ENCODE data around the gene SATB1. TPM values are rescaled to one million over a fixed set of nuclear protein-coding genes. Genes with fewer than 3 reads are reported as not detected.

Gene SATB1
- total RNA-seq, 1 donor from 2014 or later: 16.5 TPM

- DNase-seq (ENCODE audit: low spot score): no peak
Measured at GRCh38 chr3:18402239-18402799, 22.8 kb downstream of the SATB1 start.

DNA sequence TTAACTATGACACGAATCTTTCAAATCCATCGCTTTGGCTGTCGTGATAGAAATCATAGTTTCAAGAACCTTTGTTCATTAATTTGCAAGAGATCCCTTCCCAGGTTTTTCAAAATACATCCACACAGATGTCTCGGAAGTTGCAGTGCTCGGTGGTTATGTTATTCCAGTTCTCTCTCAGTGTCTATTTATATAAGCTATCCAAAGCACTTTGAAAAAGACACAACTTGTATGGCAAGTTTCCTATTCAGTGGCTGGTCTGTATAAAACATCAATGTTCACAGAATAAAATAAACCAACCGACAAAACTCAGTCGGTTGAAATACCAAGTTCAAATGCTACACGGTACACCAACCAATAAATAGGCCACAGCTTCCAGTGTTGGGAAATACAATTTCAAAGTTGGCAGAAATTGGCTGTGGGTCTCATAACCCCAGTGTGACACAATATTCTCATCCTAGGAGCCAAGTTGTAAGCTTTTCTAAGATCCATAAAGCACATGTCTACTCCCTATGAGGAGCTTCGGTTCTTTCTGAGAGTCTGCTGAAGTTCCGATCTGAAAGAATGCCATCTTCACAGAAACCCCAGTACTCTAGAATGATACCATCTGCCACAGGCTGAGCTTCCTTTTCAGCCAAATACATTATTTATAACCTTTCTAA, 23.7 kb downstream of the SATB1 start:
- no peak for DNase-seq (ENCODE audit: low spot score)

GRCh38 chr3:18398448-18398847, 26.7 kb downstream of the SATB1 start:
- DNase-seq (ENCODE audit: low spot score): no peak

DNA sequence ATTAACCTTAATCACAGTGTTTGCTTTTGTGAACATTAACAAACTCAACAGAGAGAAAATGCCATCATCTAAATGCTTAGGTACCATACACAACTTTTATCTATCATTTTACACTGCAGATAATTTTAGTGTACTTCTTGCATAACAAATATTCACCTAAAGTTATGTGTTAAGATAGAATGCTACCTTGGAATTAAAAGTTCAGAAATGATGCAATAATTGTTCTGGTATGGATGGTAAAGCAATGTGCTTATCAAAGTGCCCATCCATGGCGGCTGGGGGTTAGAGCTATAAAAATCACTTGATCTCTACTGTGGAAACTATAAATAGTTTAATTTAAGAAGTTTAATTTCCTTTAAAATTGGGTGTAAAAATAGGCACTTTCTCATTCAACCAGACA, 28.7 kb downstream of the SATB1 start:
- no peak for DNase-seq (ENCODE audit: low spot score)

GRCh38 chr3:18394384-18394995, 30.6 kb downstream of the SATB1 start:
- no peak for DNase-seq (ENCODE audit: low spot score)

DNA sequence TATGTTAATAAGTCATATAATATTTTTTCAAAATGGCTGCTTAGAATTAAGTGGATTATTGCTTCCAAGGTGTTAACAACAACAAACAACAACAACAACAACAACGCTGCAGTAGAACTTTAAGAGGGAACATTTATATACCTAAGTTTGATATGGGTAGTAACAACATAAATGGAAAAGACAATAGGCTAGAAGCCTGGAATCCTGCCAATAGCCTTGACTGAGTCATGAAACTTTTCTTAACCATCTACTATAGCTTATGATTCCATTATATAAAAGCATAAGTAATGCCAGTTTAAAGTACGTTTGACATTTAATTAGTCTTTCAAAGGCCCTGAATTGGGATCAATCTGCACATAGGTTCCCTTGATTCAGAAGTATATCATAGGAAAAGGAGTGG, 31.2 kb downstream of the SATB1 start:
- DNase-seq (ENCODE audit: low spot score): no peak

DNA sequence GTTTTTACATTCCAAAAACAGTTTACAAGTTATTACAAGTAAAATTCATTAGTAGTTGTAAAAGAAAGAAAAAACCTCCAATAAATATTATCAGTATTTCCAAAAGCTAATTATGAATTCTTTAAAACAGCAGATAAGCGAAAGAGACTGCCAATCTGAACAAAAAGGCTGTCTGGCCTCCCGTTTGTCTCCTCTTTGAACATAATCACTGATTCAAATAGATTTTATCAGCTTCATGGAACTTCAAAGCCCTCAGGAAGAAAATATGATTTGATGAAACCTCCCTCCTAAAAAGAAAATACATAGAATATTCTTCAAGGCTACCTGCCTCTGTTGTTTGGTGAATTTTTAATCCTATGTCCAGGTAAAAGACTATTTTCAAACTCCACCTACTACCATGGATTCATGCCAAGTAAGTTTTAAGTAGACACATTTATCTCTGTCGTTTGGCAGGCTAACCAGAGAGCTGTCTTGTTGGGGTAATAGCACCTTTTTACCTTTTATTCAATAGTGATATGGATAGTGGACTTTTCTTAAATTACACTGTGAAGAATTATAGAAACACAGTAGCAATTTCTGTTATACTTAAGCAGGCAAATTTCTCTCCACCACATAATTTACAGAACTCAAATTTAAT, 35.0 kb downstream of the SATB1 start:
- DNase-seq (ENCODE audit: low spot score): no peak

DNA sequence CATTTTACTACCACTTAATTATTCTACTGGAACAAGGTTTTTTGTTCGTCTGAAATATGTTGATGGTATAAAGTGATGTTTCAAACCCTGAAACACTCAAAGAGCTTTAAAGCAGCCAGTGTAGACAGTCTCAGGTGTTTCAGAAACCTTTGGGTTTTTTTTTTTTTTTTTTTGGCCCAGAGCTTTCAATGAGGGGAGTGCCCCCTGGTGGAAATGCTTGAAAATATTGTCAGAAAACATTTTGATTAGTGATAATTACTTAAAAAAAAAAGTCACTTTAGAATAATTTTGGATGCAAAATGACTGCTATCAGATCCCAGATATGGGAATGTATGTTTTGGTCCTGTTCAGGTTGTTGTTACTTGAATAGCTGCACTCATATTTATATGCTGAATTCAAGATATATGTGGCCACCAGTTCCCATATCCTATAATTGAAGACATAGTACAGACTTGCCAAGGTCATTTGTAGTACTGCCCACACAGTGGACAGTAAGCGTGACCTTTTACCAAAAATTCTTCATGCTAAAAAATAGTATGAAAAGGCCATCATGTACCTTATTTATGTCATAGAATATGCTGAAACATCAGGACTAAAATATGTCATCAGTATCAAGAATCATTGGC, 35.9 kb downstream of the SATB1 start:
- DNase-seq (ENCODE audit: low spot score): no peak

- no peak for DNase-seq (ENCODE audit: low spot score)
Measured at GRCh38 chr3:18386274-18386890, 38.8 kb downstream of the SATB1 start.

DNA sequence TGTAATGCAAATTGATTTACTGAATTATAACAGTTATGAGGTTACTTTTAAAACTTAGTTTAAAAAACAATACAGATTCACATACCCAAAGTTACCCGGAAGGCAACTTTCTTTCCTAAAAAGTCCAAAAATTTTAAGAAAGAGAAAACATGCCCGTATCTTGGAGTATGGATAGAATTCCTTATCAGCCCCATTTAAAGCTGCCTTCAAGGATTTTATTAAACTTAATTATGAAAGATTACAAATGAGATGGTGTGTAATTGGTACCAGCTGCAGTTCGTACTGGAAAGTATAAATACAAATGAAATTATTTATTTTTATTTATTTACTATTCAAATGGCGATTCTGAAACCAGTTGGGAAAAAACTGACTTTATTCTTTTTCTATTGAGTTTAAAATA, 39.4 kb downstream of the SATB1 start:
- DNase-seq (ENCODE audit: low spot score): no peak

DNA sequence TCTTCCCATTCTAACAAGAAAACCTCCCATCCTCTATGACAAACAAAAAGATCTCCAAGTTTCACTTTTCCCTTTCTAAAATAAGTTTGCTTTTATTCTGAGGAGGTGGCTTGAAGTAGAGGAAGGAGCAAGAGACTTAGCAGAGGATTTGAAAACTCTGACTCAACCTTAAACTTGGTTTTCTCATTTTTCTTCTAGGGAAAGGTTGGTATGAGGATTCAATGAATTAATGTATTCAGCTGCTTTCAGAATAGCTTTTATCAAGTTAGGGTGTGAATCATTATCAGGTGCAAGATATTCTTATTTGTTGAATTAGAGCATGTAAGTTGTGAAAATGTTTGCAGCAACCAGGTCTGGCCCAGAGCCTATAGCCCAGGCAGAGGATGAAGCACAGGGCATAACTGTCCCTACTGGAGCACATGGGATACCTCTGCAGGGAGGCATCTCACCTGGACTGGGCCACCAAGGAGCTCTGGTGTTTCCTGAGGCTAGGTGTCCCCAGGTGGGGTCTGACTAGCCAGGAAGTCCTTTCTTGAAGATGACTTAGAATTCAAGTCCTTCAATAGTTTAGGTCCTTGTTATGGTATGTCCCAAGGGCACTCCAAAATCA, 42.3 kb downstream of the SATB1 start:
- no peak for DNase-seq (ENCODE audit: low spot score)

GRCh38 chr3:18379647-18380046, 45.5 kb downstream of the SATB1 start:
- no peak for DNase-seq (ENCODE audit: low spot score)

DNA sequence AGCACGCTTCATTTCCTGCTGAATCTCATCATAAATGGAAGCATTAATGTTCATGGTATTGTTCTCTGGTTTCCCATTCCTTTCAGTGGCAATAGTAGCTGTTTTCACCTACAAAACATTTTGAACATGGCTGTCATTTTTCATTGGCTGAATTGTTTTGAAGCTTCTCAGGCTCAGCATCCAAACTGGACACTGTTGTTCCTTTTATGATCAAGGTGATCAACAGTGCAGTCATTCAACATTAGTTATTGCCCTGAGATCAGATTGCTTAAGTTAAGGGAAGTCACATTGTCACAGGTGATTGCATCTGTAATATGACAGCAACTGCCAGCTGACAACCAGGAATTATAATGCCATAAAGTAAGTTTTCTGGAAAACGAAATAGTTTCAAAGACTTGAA, 46.9 kb downstream of the SATB1 start:
- no peak for DNase-seq (ENCODE audit: low spot score)

DNA sequence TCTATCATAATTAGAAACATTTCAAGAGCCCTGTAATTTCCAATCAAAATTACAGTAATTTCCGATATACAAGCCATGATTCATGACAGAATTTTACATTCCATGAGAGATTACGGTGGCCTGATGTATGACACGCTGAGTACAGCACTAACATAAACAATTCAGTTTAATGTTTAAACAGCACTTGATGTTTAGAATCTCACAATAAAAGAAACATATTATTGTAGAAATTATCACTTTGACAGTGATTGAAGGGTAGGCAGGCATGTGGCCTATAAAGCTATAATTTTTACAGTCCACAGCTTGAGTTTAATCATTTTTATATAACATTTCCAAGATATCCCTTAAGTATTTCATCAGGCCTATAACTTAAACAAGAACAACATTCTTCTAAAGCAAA, 48.5 kb downstream of the SATB1 start:
- no peak for DNase-seq (ENCODE audit: low spot score)

- no peak for DNase-seq (ENCODE audit: low spot score)
Measured at GRCh38 chr3:18372786-18373405, 52.2 kb downstream of the SATB1 start.

DNA sequence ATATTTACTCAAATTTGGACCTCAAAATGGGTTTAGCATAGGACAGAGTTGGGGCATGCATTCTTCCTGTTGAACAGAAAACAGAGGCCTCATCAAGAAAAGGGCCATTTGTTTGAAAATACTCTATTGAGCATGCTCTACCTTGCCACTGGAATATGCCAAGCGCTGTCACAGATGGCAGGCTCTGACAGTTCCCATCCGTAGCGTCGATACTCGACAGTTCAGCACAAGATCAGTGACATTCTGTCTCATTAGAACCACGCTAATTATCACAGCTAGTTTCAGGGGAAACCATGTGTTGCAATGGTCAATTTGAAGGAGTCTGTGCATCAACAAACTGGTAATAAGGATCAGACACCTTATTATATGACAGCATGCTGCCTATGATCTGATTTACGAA, 54.5 kb downstream of the SATB1 start:
- DNase-seq (ENCODE audit: low spot score): no peak

DNA sequence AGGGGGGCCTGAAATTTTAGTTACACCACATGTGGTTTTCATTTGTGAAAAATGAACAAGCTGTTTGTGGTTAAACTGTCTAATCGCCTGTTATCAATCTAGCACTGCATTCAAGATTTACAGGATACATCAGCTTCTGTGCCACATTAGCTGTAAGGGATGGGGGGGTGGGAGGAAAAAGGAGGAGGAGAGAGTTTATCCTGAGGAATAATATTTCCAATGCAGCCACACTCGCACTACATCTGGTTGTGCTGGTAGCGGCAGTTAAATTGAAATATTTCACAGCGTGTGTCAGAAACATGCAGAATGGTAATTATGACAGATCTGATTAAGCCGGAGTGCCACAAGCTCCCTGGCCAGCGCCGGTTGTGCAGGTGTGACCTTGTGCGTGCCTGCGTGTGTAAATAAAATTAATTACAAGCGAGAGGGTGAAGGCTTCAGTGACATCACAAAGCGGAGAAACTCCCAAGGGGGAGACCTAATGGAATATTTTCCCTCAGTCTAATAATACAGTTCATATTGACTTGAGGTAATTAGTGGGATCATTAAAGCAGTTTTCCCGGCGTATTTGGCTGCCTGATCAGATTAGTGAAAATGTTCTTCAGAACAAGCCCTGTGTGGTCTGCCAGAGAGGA, 55.5 kb downstream of the SATB1 start:
- no peak for DNase-seq (ENCODE audit: low spot score)

DNA sequence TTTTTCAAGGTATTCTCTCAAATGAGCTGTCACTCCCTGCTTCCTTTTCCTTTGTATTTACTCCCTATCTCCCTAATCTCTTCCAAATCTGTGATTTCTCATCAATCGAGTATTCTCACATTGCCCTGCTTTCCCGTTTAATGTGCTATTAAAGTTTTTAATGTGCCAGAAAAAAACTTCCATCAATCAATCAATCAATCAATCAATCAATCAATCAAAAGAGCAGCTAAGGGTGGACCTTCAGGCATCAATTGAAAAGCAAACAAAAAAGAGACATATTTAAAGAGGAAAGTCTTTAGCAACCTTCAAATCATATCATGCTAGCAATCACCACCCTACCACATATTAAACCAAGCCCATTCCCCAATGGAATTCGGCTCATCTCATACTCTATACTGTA, 58.9 kb downstream of the SATB1 start:
- no peak for DNase-seq (ENCODE audit: low spot score)

DNA sequence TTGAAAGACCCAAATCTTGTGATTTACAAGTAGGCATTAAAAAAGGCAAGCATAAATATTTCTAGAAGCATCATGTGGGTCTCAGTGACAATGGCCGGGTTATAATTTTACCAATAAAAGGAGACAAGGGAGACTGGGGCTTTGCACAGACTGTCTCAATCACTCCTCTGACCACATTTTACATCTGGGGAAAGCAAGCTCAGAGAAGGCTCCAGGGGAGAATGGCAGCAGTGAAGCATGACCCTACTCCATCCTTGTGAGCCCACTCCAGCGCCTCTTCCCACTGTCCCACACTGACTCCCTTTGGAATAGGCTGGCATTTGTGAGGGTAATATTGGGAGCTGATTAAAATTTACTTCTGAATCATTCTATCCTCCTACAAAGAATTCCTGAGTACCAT, 61.8 kb downstream of the SATB1 start:
- no peak for DNase-seq (ENCODE audit: low spot score)

DNA sequence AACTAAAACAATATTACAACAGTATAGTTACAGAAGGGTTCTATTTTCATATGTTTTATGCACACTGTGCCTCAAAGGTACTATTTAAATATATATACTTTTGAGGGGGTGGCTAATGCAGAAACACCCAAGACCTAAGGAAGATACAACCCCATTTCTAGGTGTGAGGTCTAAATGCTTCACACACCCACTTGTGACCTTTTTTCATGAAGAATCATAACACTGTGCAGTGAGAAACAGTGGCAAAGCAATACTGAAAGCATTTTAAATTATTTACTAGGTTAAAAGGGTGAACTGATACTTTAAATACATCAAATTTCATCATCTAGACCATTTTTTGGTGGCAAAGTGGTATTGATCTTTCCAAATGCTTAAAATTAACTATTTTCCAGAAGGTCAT, 67.4 kb downstream of the SATB1 start:
- no peak for DNase-seq (ENCODE audit: low spot score)

Measured in mesenteric fat pad (tissue), 1 donor.